ENCODE data around the gene PZP. TPM values are rescaled to one million over a fixed set of nuclear protein-coding genes. Genes with fewer than 3 reads are reported as not detected.

The PZP gene
- total and polyA plus RNA-seq, 10 of the 15 experiments (the other 5 are each of a cell fraction or from before 2014, with no cell fraction given) = not detected

- TF ChIP-seq ZBTB4 (CRISPR knock-in tag; IDR thresholded peaks at IDR 0.05) (no peak), DPF2 (IDR thresholded peaks at IDR 0.05) (no peak), CEBPZ (IDR thresholded peaks at IDR 0.05; ENCODE audit: low read depth, low read length) (no peak)
Measured at GRCh38 chr12:9223830-9224229, 15.6 kb upstream of the PZP start (continued).

- Histone ChIP-seq H3K79me2 (ENCODE audit: control insufficient read depth, insufficient read depth, low read length) (no peaks in the 10 kb centered on the region), H4K20me1 (ENCODE audit: control insufficient read depth, insufficient read depth) (no peaks in the 10 kb centered on the region), H3K4me3 (no peak overlapping the region), H3K9ac (ENCODE audit: control insufficient read depth, insufficient read depth, low read length) (no peak overlapping the region), H2AFZ (ENCODE audit: control insufficient read depth, low read depth, low read length) (no peak overlapping the region), H3K27me3 (replicated peaks in 1 of 2; ENCODE audit: control insufficient read depth in 2 of 2, insufficient read depth in 2 of 2, low read length in 1 of 2) (no peaks in the 10 kb centered on the region), H3K36me3 (ENCODE audit: control insufficient read depth in 2 of 2, insufficient read depth in 2 of 2, low read length in 1 of 2) (no peaks in the 10 kb centered on the region), H3K4me1 (ENCODE audit: control insufficient read depth, insufficient read depth, low read length) (no peaks in the 10 kb centered on the region), H3K9me3 (replicated peaks; ENCODE audit: control insufficient read depth, insufficient read depth, low read length) (no peaks in the 10 kb centered on the region), H3K27ac (ENCODE audit: control insufficient read depth, insufficient read depth) (no peak overlapping the region), H3K4me2 (ENCODE audit: control insufficient read depth, insufficient read depth) (no peak overlapping the region)
- ATAC-seq (no peak), FAIRE-seq (no peak), DNase-seq (ENCODE audit: low read depth, low spot score) (no peak)
- in situ Hi-C loops (cut with MboI) (no loop called here), intact Hi-C loops (cut with micrococcal nuclease; ENCODE audit: unreplicated experiment) (no loop called here)
- ChIA-PET POLR2A (no interaction called here), CTCF (no interaction called here), RAD21 (ENCODE audit: unreplicated experiment) (no interaction called here), SMC1A (ENCODE audit: uncharacterized antibody, unreplicated experiment) (no interaction called here)
- TF ChIP-seq IKZF1 (conservative IDR thresholded peaks at IDR 0.05) (no peak), ZNF24 (IDR thresholded peaks at IDR 0.05) (no peak), NR2F1 (conservative IDR thresholded peaks at IDR 0.05) (no peak), SUZ12 (IDR thresholded peaks at IDR 0.05; ENCODE audit: unreplicated experiment) (no peak), ATF2 (IDR thresholded peaks at IDR 0.05; ENCODE audit: low read length) (no peak), USF2 (IDR thresholded peaks at IDR 0.05; ENCODE audit: borderline replicate concordance, low read depth, low read length) (no peak), E4F1 (IDR thresholded peaks at IDR 0.05; ENCODE audit: borderline replicate concordance, partially characterized antibody) (no peak)
- WGBS (ENCODE audit: insufficient coverage, insufficient replicate concordance, low lambda C conversion rate, missing lambda C conversion rate) = 0% methylated on average over 1 of the region's 1 CpG
- BruUV-seq (replicated peaks) = no TSS peak
Measured at GRCh38 chr12:9221483-9221882, 13.3 kb upstream of the PZP start.
